Measurements from ENCODE around the gene PPP2R2D. TPM values are rescaled to one million over a fixed set of nuclear protein-coding genes. Genes with fewer than 3 reads are reported as not detected.
A peak's percentile ranks its signal among the peaks of the same experiment; 100 is the strongest.

PPP2R2D gene
- total RNA-seq, 1 donor from 2014 or later, result 34.2 TPM

- no peaks in the 10 kb centered on the region for H3K36me3 ChIP-seq (ENCODE audit: control insufficient read depth, insufficient read depth, low read length)
- no peaks in the 10 kb centered on the region for H3K27me3 ChIP-seq (ENCODE audit: control insufficient read depth, insufficient read depth, low read length)
- DNase-seq (ENCODE audit: low read depth), result peak; percentile 42
- no peak for TF ChIP-seq CTCF (IDR thresholded peaks at IDR 0.05; ENCODE audit: insufficient read depth, low read length, severe bottlenecking)
- H3K4me3 ChIP-seq (ENCODE audit: low read depth, low read length), result no peak overlapping the region
- no peak for FAIRE-seq
Observed at GRCh38 chr10:131870831-131871672, 29.8 kb upstream of the PPP2R2D start.

- FAIRE-seq, result no peak
- Histone ChIP-seq H3K4me3 (ENCODE audit: low read depth, low read length) (no peak overlapping the region), H3K27me3 (ENCODE audit: control insufficient read depth, insufficient read depth, low read length) (no peaks in the 10 kb centered on the region), H3K36me3 (ENCODE audit: control insufficient read depth, insufficient read depth, low read length) (no peaks in the 10 kb centered on the region)
- no peak for DNase-seq (ENCODE audit: low read depth)
- TF ChIP-seq CTCF (IDR thresholded peaks at IDR 0.05; ENCODE audit: insufficient read depth, low read length, severe bottlenecking), result no peak
Observed at GRCh38 chr10:131871673-131872005, 29.2 kb upstream of the PPP2R2D start.

- H3K4me3 ChIP-seq (ENCODE audit: low read depth, low read length), result no peak overlapping the region
- no peaks in the 10 kb centered on the region for H3K27me3 ChIP-seq (ENCODE audit: control insufficient read depth, insufficient read depth, low read length)
- FAIRE-seq (no peak), DNase-seq (ENCODE audit: low read depth) (no peak)
- no peaks in the 10 kb centered on the region for H3K36me3 ChIP-seq (ENCODE audit: control insufficient read depth, insufficient read depth, low read length)
- TF ChIP-seq CTCF (IDR thresholded peaks at IDR 0.05; ENCODE audit: insufficient read depth, low read length, severe bottlenecking), result no peak
Observed at GRCh38 chr10:131872011-131872826, 28.6 kb upstream of the PPP2R2D start.

- peak; percentile 41 for DNase-seq (ENCODE audit: low read depth)
- no peak for FAIRE-seq
Observed at GRCh38 chr10:131872827-131873375, 27.9 kb upstream of the PPP2R2D start.

GRCh38 chr10:131874991-131875451 lies 25.8 kb upstream of the PPP2R2D start:
- peak; percentile 87 for TF ChIP-seq CTCF (IDR thresholded peaks at IDR 0.05; ENCODE audit: insufficient read depth, low read length, severe bottlenecking)
- Histone ChIP-seq H3K27me3 (ENCODE audit: control insufficient read depth, insufficient read depth, low read length) (no peaks in the 10 kb centered on the region), H3K4me3 (ENCODE audit: low read depth, low read length) (no peak overlapping the region), H3K36me3 (ENCODE audit: control insufficient read depth, insufficient read depth, low read length) (no peaks in the 10 kb centered on the region)
- FAIRE-seq (no peak), DNase-seq (ENCODE audit: low read depth) (peak; percentile 49)

More at GRCh38 chr10:131872827-131873375, 27.9 kb upstream of the PPP2R2D start:
- Histone ChIP-seq H3K36me3 (ENCODE audit: control insufficient read depth, insufficient read depth, low read length) (no peaks in the 10 kb centered on the region), H3K4me3 (ENCODE audit: low read depth, low read length) (no peak overlapping the region), H3K27me3 (ENCODE audit: control insufficient read depth, insufficient read depth, low read length) (no peaks in the 10 kb centered on the region)
- no peak for TF ChIP-seq CTCF (IDR thresholded peaks at IDR 0.05; ENCODE audit: insufficient read depth, low read length, severe bottlenecking)

Data from bronchial epithelial cell (primary cell).